AG04450 (cell line): ENCODE results near the gene LGR5. TPM values are rescaled to one million over a fixed set of nuclear protein-coding genes. Genes with fewer than 3 reads are reported as not detected.

Experiments used
- CTCF ChIA-PET: fragments of 300-600, 350-600 bp; formaldehyde crosslinking; extraction: SDS; loops from one replicate; lab custom pipeline; 2022; ENCODE audit warnings: antibody characterized with exemption, inconsistent platforms; lab: Charles Lee
- POLR2A ChIA-PET: fragments of 350-600 bp; formaldehyde crosslinking; extraction: SDS; loops from one replicate; lab custom pipeline; 2021; ENCODE audit warnings: antibody characterized with exemption, inconsistent platforms; lab: Yijun Ruan, JAX
- DNase-seq: peaks from one replicate; pipeline ENCODE4 v3.0.0-alpha.2; 2011; ENCODE audit warnings: low read depth, low spot score
- H3K27ac ChIP-seq: one replicate; pipeline ENCODE4 v1.5.1; 2012; ENCODE audit warnings: low read depth, low read length, control low read depth
- H3K27me3 ChIP-seq: one replicate; pipeline ENCODE4 v1.6.0; 2012; ENCODE audit warnings: low read length; ENCODE audit not compliant: control insufficient read depth, insufficient read depth
- H3K4me3 ChIP-seq: 2 replicates; pipeline ENCODE4 v1.5.1; 2011; ENCODE audit warnings: mild to moderate bottlenecking, low read depth, low read length, control low read depth
- H3K9me3 ChIP-seq: 2 replicates; pipeline ENCODE4 v1.5.1; 2012; ENCODE audit warnings: low read length; ENCODE audit not compliant: control insufficient read depth, insufficient read depth
- polyA plus RNA-seq: library from polyadenylated mRNA; depleted of rRNA; stranded (reverse); fragments of >200 nt; gene quantifications from 2 replicates; pipeline ENCODE4 v1.2.3, GENCODE V29; 2011
- TF ChIP-seq, protein P1 (sequence below): IDR thresholded peaks from 2 replicates; pipeline ENCODE4 v1.5.1; 2011; ENCODE audit warnings: low read depth, low read length, control low read depth, inconsistent platforms

LGR5 gene
- polyA plus RNA-seq, 1 experiment: not detected

GRCh38 chr12:71436696-71437095 lies 2.9 kb upstream of the LGR5 start:
- no peak for DNase-seq
- Histone ChIP-seq H3K9me3 (no peaks in the 10 kb centered on the region; the same call in 1 of the 2 replicates), H3K27ac (no peak overlapping the region), H3K27me3 (peaks cover 31% of the 10 kb centered on the region), H3K4me3 (no peak overlapping the region)
- POLR2A ChIA-PET: no interaction called here
- TF ChIP-seq, protein P1, sequence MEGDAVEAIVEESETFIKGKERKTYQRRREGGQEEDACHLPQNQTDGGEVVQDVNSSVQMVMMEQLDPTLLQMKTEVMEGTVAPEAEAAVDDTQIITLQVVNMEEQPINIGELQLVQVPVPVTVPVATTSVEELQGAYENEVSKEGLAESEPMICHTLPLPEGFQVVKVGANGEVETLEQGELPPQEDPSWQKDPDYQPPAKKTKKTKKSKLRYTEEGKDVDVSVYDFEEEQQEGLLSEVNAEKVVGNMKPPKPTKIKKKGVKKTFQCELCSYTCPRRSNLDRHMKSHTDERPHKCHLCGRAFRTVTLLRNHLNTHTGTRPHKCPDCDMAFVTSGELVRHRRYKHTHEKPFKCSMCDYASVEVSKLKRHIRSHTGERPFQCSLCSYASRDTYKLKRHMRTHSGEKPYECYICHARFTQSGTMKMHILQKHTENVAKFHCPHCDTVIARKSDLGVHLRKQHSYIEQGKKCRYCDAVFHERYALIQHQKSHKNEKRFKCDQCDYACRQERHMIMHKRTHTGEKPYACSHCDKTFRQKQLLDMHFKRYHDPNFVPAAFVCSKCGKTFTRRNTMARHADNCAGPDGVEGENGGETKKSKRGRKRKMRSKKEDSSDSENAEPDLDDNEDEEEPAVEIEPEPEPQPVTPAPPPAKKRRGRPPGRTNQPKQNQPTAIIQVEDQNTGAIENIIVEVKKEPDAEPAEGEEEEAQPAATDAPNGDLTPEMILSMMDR: no peak
- CTCF ChIA-PET: no interaction called here

GRCh38 chr12:71438670-71439361 lies 782 bp upstream of the LGR5 start:
- H3K9me3 ChIP-seq: no peaks in the 10 kb centered on the region; the same call in 1 of the 2 replicates
- no peak overlapping the region; the same call in 1 of the 2 replicates for H3K4me3 ChIP-seq
- no peak for DNase-seq
- ChIA-PET POLR2A (no interaction called here), CTCF (no interaction called here)
- peaks cover 38% of the 10 kb centered on the region for H3K27me3 ChIP-seq
- TF ChIP-seq, protein P1: no peak
- no peak overlapping the region for H3K27ac ChIP-seq

DNA sequence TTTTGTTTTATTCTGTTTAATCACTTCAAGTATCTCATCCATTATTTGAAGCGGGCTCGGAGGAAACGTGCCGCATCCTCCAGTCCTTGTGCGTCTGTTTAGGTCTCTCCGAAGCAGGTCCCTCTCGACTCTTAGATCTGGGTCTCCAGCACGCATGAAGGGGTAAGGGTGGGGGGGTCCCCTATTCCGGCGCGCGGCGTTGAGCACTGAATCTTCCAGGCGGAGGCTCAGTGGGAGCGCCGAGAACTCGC lies 311 bp upstream of the LGR5 start:
- TF ChIP-seq, protein P1: no peak
- Histone ChIP-seq H3K27me3 (peaks cover 38% of the 10 kb centered on the region), H3K27ac (no peak overlapping the region), H3K4me3 (peak overlapping the region; percentile 44), H3K9me3 (no peaks in the 10 kb centered on the region; the same call in 1 of the 2 replicates)
- DNase-seq: no peak
- POLR2A ChIA-PET: no interaction called here
- CTCF ChIA-PET: no interaction called here

DNA sequence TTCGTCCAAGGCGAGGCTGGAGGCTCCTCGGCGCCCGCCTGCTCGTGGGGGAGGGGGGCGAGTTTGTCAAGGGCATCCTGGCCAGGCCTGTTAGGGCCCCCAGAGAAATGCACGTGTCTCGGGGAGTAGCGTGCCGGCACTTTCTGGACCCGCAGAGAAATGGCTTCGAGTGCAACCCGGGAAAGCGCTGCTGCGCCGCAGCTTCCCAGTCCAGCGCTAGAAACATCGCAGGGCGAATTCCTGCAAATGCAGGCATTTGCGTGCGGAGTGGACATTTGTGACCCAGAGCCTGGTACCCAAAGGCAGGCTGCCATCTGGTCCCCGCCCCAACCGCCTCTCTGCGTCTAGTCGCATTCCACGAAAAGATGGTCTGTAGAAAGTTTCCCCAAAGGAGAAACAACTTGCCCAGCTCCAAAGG lies 756 bp downstream of the LGR5 start:
- TF ChIP-seq, protein P1: no peak
- CTCF ChIA-PET: interaction anchor here (1.5 kb wide), 1 partner anchor 9 kb away, joined by 3 read pairs; no protein-coding TSS in a partner anchor
- peak overlapping the region; percentile 44 for H3K4me3 ChIP-seq
- POLR2A ChIA-PET: no interaction called here
- no peak overlapping the region for H3K27ac ChIP-seq
- no peak for DNase-seq
- H3K9me3 ChIP-seq: no peaks in the 10 kb centered on the region; the same call in 1 of the 2 replicates
- H3K27me3 ChIP-seq: peaks cover 42% of the 10 kb centered on the region
